Measurements from ENCODE around the gene ASB6. TPM values are rescaled to one million over a fixed set of nuclear protein-coding genes. Genes with fewer than 3 reads are reported as not detected.

ASB6 gene
- total RNA-seq, 2 experiments from 2014 or later, result 19.0 to 21.4 TPM

- H3K4me2 ChIP-seq (ENCODE audit: low read length), result no peak overlapping the region
- H3K36me3 ChIP-seq (ENCODE audit: insufficient read depth, low read length), result no peaks in the 10 kb centered on the region
- H3K27ac ChIP-seq (ENCODE audit: low read depth, low read length, poor library complexity, severe bottlenecking), result no peak overlapping the region
- H2AFZ ChIP-seq (ENCODE audit: low read length), result no peak overlapping the region
- no peak overlapping the region for H3K4me3 ChIP-seq (ENCODE audit: low read depth, low read length, poor library complexity, severe bottlenecking)
- H4K20me1 ChIP-seq (ENCODE audit: insufficient read depth, low read length), result no peaks in the 10 kb centered on the region
- H3K4me1 ChIP-seq (ENCODE audit: insufficient read depth, low read length, poor library complexity, severe bottlenecking), result peaks cover 11% of the 10 kb centered on the region
- H3K9me3 ChIP-seq (ENCODE audit: low read length), result no peaks in the 10 kb centered on the region
- DNase-seq (ENCODE audit: low spot score), result no peak
- POLR2A ChIA-PET, result no interaction called here
- H3K9me2 ChIP-seq (ENCODE audit: insufficient read depth, low read length), result no peaks in the 10 kb centered on the region
- CTCF ChIA-PET (ENCODE audit: unreplicated experiment), result no interaction called here
- no TSS peak for BruUV-seq (replicated peaks)
- TF ChIP-seq, protein P1, sequence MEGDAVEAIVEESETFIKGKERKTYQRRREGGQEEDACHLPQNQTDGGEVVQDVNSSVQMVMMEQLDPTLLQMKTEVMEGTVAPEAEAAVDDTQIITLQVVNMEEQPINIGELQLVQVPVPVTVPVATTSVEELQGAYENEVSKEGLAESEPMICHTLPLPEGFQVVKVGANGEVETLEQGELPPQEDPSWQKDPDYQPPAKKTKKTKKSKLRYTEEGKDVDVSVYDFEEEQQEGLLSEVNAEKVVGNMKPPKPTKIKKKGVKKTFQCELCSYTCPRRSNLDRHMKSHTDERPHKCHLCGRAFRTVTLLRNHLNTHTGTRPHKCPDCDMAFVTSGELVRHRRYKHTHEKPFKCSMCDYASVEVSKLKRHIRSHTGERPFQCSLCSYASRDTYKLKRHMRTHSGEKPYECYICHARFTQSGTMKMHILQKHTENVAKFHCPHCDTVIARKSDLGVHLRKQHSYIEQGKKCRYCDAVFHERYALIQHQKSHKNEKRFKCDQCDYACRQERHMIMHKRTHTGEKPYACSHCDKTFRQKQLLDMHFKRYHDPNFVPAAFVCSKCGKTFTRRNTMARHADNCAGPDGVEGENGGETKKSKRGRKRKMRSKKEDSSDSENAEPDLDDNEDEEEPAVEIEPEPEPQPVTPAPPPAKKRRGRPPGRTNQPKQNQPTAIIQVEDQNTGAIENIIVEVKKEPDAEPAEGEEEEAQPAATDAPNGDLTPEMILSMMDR (conservative IDR thresholded peaks at IDR 0.05; ENCODE audit: low read length), result no peak
- no peak for TF ChIP-seq EZH2phosphoT487 (IDR thresholded peaks at IDR 0.05; ENCODE audit: borderline replicate concordance, low read depth, low read length)
- intact Hi-C loops (cut with micrococcal nuclease; ENCODE audit: unreplicated experiment), result loop anchor here (5.0 kb wide), 1 partner anchor 92 kb away; no protein-coding TSS in a partner anchor
- H3K79me2 ChIP-seq (ENCODE audit: insufficient read depth, low read depth, low read length), result peaks cover 12% of the 10 kb centered on the region
Measured at GRCh38 chr9:129644902-129645301, 3.0 kb upstream of the ASB6 start.

- Histone ChIP-seq H4K20me1 (ENCODE audit: insufficient read depth, low read length) (no peaks in the 10 kb centered on the region), H3K36me3 (ENCODE audit: insufficient read depth, low read length) (peaks cover 3% of the 10 kb centered on the region; the same call in 1 of the 2 replicates), H3K27ac (ENCODE audit: low read depth, low read length, poor library complexity, severe bottlenecking) (no peak overlapping the region), H3K4me2 (ENCODE audit: low read length) (no peak overlapping the region), H2AFZ (ENCODE audit: low read length) (no peak overlapping the region), H3K4me1 (ENCODE audit: insufficient read depth, low read length, poor library complexity, severe bottlenecking) (peaks cover 11% of the 10 kb centered on the region), H3K9me2 (ENCODE audit: insufficient read depth, low read length) (no peaks in the 10 kb centered on the region), H3K79me2 (ENCODE audit: insufficient read depth, low read depth, low read length) (peaks cover 12% of the 10 kb centered on the region), H3K4me3 (ENCODE audit: low read depth, low read length, poor library complexity, severe bottlenecking) (no peak overlapping the region), H3K9me3 (ENCODE audit: low read length) (no peaks in the 10 kb centered on the region)
- TF ChIP-seq EZH2phosphoT487 (IDR thresholded peaks at IDR 0.05; ENCODE audit: borderline replicate concordance, low read depth, low read length), result no peak
- TF ChIP-seq, protein P1 (conservative IDR thresholded peaks at IDR 0.05; ENCODE audit: low read length), result no peak
- DNase-seq (ENCODE audit: low spot score), result no peak
- no TSS peak for BruUV-seq (replicated peaks)
- intact Hi-C loops (cut with micrococcal nuclease; ENCODE audit: unreplicated experiment), result loop anchor here (5.0 kb wide), 1 partner anchor 93 kb away; no protein-coding TSS in a partner anchor
- ChIA-PET POLR2A (no interaction called here), CTCF (ENCODE audit: unreplicated experiment) (no interaction called here)
Measured at GRCh38 chr9:129644365-129644764, 2.4 kb upstream of the ASB6 start.

GRCh38 chr9:129643706-129644105, 1.8 kb upstream of the ASB6 start:
- no peaks in the 10 kb centered on the region for H3K9me3 ChIP-seq (ENCODE audit: low read length)
- intact Hi-C loops (cut with micrococcal nuclease; ENCODE audit: unreplicated experiment), result loop anchor here (2.0 to 5.0 kb wide), 2 partner anchors 94 to 141 kb away; no protein-coding TSS in a partner anchor
- H3K79me2 ChIP-seq (ENCODE audit: insufficient read depth, low read depth, low read length), result peaks cover 12% of the 10 kb centered on the region
- DNase-seq (ENCODE audit: low spot score), result no peak
- no peak for TF ChIP-seq EZH2phosphoT487 (IDR thresholded peaks at IDR 0.05; ENCODE audit: borderline replicate concordance, low read depth, low read length)
- TF ChIP-seq, protein P1 (conservative IDR thresholded peaks at IDR 0.05; ENCODE audit: low read length), result no peak
- no TSS peak for BruUV-seq (replicated peaks)
- H3K4me3 ChIP-seq (ENCODE audit: low read depth, low read length, poor library complexity, severe bottlenecking), result no peak overlapping the region
- H3K36me3 ChIP-seq (ENCODE audit: insufficient read depth, low read length), result peaks cover 9% of the 10 kb centered on the region
- no peak overlapping the region for H3K27ac ChIP-seq (ENCODE audit: low read depth, low read length, poor library complexity, severe bottlenecking)
- ChIA-PET CTCF (ENCODE audit: unreplicated experiment) (no interaction called here), POLR2A (no interaction called here)
- no peak overlapping the region for H3K4me2 ChIP-seq (ENCODE audit: low read length)
- no peaks in the 10 kb centered on the region for H4K20me1 ChIP-seq (ENCODE audit: insufficient read depth, low read length)
- H2AFZ ChIP-seq (ENCODE audit: low read length), result no peak overlapping the region
- peaks cover 11% of the 10 kb centered on the region for H3K4me1 ChIP-seq (ENCODE audit: insufficient read depth, low read length, poor library complexity, severe bottlenecking)
- no peaks in the 10 kb centered on the region for H3K9me2 ChIP-seq (ENCODE audit: insufficient read depth, low read length)
